ENCODE measurements around the gene MSI2. TPM values are rescaled to one million over a fixed set of nuclear protein-coding genes. Genes with fewer than 3 reads are reported as not detected.
A peak's percentile ranks its signal among the peaks of the same experiment; 100 is the strongest.

Gene MSI2
- total and polyA plus RNA-seq, 12 donors = 32.6 to 411 (median 148) TPM

- Histone ChIP-seq H3K9me3 (replicated peaks in 1 of 3) (peaks cover 0 to under 1% (median 0%) of the 10 kb centered on the region in 3 donors), H3K27me3 (no peaks in the 10 kb centered on the region), H3K4me1 (replicated peaks in 1 of 2) (peaks cover 22 to 64% of the 10 kb centered on the region in 2 donors), H3K36me3 (replicated peaks in 1 of 2) (no peaks in the 10 kb centered on the region), H3K4me3 (no peak overlapping the region), H3K27ac (peak overlapping the region in 3 of 5 donors; percentile 56 to 91 (median 73))
- intact Hi-C loops (cut with DNase I) = no loop called here
- DNase-seq = no peak
- TF ChIP-seq POLR2A (IDR thresholded peaks at IDR 0.05) (no peak), CTCF (IDR thresholded peaks at IDR 0.05) (no peak)
- 58 to 66% (median 63%) methylated on average over 5 to 6 of the region's 6 CpGs for WGBS, 4 donors
Observed at GRCh38 chr17:57368637-57369336, 112.5 kb downstream of the MSI2 start.

DNA sequence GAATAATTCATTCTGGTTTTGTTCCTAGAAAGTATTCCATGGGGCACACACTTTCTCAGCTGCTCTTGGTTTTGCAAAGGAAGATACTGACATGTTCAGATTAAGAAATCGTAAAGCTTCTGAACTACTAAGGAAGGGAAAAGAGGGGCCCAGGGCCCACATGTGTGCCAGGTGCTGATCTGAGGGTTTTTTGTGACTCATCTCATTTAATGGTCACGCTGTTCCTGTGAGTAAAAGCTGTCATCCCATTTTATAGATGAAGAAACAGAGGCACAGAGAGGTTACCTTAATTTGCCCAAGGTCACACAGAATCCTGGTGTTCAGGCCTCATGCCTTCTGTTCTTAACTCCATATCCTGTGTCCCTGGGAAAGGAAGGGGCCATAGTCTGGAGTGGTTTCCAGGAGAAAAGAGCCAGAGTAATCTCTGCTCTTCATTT lies 113.2 kb downstream of the MSI2 start:
- Histone ChIP-seq H3K27ac (peak overlapping the region in 4 of 5 donors; percentile 25 to 91 (median 64)), H3K27me3 (no peaks in the 10 kb centered on the region), H3K4me1 (replicated peaks in 1 of 2) (peaks cover 22 to 60% of the 10 kb centered on the region in 2 donors), H3K9me3 (replicated peaks in 1 of 3) (peaks cover 0 to 4% (median 0%) of the 10 kb centered on the region in 3 donors), H3K4me3 (no peak overlapping the region), H3K36me3 (replicated peaks in 1 of 2) (no peaks in the 10 kb centered on the region)
- no peak for DNase-seq
- no peak for TF ChIP-seq POLR2A (IDR thresholded peaks at IDR 0.05)
- TF ChIP-seq CTCF (IDR thresholded peaks at IDR 0.05) = no peak
- intact Hi-C loops (cut with DNase I) = no loop called here
- WGBS, 4 donors = 37 to 57% (median 43%) methylated on average over 2 of the region's 2 CpGs

DNA sequence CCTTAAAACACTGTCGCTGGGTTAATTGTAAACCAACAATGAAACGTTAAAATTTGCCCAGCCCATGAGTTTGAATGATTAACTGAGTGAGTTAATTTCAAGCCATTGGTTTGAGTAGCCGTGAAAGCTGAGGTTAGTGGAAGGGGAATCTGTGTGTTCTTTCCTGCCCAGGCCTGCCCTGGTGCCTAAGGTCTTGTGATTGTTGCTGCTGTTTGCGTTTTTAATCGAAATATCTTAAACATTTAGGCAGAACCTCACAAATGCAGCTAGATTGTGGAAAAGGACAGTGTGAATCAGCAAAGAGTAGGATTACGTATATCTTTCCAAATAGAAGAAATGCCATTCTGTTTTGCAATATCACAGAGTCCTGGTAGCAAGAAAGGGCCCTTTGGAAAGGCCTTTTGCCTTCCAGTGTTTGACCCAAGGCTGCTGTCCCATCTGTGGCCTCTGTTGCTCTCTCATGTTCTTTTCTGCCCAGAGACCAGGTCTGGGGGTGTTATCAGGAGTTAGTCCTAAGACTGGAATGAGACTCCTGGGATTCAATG lies 113.8 kb downstream of the MSI2 start:
- H3K4me1 ChIP-seq (replicated peaks in 1 of 2) = peaks cover 22 to 54% of the 10 kb centered on the region in 2 donors
- intact Hi-C loops (cut with DNase I) = no loop called here
- TF ChIP-seq POLR2A (IDR thresholded peaks at IDR 0.05) (no peak), CTCF (IDR thresholded peaks at IDR 0.05) (no peak)

GRCh38 chr17:57370619-57371018 lies 114.3 kb downstream of the MSI2 start:
- no peak for TF ChIP-seq POLR2A (IDR thresholded peaks at IDR 0.05)
- no peak for TF ChIP-seq CTCF (IDR thresholded peaks at IDR 0.05)
- 92 to 97% (median 95%) methylated on average over 3 to 4 of the region's 4 CpGs for WGBS, 4 donors

More for the DNA sequence above, 113.8 kb downstream of the MSI2 start:
- peaks cover 0 to 4% (median 0%) of the 10 kb centered on the region in 3 donors for H3K9me3 ChIP-seq (replicated peaks in 1 of 3)
- no peaks in the 10 kb centered on the region for H3K36me3 ChIP-seq (replicated peaks in 1 of 2)
- DNase-seq = peak in 3 of 7 donors; percentile 47 to 62 (median 48)
- peak overlapping the region in 4 of 5 donors; percentile 25 to 91 (median 64) for H3K27ac ChIP-seq
- no peaks in the 10 kb centered on the region for H3K27me3 ChIP-seq
- no peak overlapping the region for H3K4me3 ChIP-seq
- 67 to 78% (median 71%) methylated on average over 6 of the region's 6 CpGs for WGBS, 4 donors

More at GRCh38 chr17:57370619-57371018, 114.3 kb downstream of the MSI2 start:
- H3K27ac ChIP-seq = peak overlapping the region in 2 of 5 donors; percentile 73 to 91
- no peaks in the 10 kb centered on the region for H3K27me3 ChIP-seq
- peaks cover 0 to 4% (median 0%) of the 10 kb centered on the region in 3 donors for H3K9me3 ChIP-seq (replicated peaks in 1 of 3)
- DNase-seq = no peak
- H3K4me1 ChIP-seq (replicated peaks in 1 of 2) = peaks cover 22 to 49% of the 10 kb centered on the region in 2 donors
- intact Hi-C loops (cut with DNase I) = no loop called here
- no peaks in the 10 kb centered on the region for H3K36me3 ChIP-seq (replicated peaks in 1 of 2)
- no peak overlapping the region for H3K4me3 ChIP-seq

Data from adrenal gland (tissue), 12 donors.